NCI-H1417 treated with DMSO at 0.1 percent for 48 hours (cell line): ENCODE measurements around the gene DENND1A.

Experiments
- DNase-seq: peaks from one replicate; lab custom pipeline; 2025; lab: John Stamatoyannopoulos, UW

The DENND1A gene

GRCh38 chr9:123488722-123489321 is 441.1 kb downstream of the DENND1A start:
- no peak for DNase-seq

DNA sequence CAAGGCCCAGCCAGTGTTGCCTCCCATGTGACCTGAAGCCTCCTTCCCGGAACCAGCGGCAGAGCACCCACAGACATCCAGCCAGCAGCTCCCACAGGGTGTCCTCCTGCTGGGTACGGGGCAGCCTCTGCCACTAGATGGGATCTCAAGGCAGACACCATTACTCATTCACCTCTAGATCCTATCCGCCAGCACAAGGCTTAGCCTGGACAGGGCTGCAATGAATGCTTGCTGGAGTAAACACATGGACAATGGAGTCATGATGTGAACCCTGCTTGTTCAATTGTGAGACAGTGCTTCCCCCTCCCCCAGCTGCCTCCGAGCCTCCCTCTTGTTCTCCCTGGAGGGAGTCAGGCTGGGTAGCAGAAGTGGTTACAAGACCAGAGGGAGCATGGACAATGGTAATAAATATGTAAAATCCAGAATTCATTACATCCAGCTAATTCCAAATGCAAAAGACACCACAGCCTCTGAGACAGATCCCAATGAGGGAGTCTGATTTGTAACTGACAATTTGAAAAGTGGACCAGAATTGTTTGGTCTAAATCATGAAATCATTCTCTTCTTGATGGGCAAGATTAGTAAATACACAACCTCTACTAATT is 441.9 kb downstream of the DENND1A start:
- DNase-seq: no peak

- DNase-seq: no peak
Observed at GRCh38 chr9:123486431-123486830, 443.5 kb downstream of the DENND1A start.

DNA sequence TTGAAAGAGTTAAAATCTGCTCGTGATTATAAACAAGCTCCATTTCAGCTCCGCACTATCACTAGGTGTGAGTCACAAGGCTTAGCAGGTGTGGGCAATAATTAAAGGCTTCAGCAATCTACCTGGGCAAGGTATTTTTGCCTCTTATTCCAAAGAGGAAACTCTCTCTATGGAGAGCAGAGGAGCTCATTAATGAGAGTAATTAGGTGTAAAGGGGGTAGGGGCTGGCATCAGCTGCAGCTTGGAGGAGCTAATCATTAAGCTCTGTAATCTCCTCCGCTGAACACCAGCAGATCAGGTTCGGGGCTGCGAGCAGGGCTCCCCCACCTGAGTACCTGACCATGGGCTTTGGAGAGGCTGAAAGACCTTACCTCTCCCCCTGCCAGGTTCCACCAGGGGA is 444.7 kb downstream of the DENND1A start:
- DNase-seq: peak; percentile 75

DNA sequence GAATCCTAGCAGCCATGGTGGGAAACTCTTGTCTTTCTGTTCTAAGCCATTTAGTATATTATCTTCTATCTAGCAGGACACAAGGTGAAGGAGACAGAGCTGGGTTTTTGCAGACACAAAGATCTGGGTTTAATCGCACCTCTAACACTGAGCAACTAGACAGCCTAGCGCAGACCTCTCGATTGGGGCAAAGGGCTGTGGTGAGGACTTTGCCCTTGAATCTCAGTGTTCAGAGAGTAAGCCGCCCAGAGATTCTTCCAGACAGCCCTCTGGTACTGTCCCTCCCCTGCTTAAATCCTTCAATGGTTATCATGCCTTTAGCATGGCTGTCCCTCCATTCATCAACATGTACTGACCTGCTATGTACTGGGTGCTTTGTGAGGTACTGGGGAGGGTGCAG is 445.8 kb downstream of the DENND1A start:
- no peak for DNase-seq

GRCh38 chr9:123483191-123483803 is 446.6 kb downstream of the DENND1A start:
- DNase-seq: no peak

- no peak for DNase-seq
Observed at GRCh38 chr9:123482295-123482968, 447.5 kb downstream of the DENND1A start.

GRCh38 chr9:123481209-123481865 is 448.6 kb downstream of the DENND1A start:
- DNase-seq: no peak

- DNase-seq: no peak
Observed at GRCh38 chr9:123480791-123481190, 449.1 kb downstream of the DENND1A start.

GRCh38 chr9:123480096-123480495 is 449.8 kb downstream of the DENND1A start:
- DNase-seq: no peak

DNA sequence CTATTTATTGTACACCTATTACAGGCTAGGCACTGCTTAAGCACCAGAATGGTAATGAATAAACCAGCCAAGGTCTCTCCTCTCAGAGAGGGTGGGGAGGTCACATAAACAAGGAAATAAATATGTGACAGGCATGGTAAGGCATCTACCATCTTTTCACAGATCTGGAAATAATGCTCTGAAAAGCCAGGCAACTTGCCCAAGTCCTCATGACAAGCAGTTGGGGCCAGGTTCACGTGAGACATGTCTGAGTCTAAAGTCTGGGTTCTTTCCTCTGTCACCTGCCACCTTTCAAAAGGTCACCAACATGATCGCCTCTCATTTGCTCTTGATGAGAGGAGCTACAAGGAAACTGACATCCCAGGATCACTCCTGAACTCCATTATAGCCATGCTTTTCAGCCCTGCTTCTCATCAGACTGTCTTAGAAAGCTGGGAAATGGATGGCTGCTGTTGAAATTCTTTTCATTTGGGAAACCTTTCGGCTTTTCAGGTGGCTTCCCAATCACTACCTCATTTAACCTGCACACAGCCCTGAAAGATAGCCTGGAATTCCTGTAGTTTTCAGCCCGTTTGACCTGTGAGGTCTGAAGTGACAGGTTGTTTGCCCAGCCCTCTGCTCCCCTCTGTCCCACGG is 450.8 kb downstream of the DENND1A start:
- no peak for DNase-seq

DNA sequence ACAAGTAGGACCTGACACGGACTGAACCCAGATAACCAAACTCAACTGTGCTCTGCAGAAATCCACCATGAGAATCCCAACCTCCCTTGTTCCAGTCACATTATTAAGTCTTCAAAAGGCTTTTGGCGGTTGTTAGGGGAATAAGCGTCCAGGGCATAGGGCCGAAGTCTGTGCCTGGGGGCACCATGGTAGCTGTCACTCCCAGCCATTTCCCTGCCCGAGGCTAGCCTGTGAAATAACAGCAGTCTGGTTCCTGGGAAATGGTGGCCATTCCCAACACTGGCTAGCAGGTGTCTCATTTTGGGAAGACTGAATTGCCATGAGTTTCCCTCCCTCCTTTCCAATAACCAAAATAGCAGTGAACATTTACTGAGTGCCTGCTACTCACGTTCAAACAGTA is 451.8 kb downstream of the DENND1A start:
- DNase-seq: no peak

- peak; percentile 52 for DNase-seq
Observed at GRCh38 chr9:123475407-123475806, 454.5 kb downstream of the DENND1A start.

- DNase-seq: peak; percentile 71
Observed at GRCh38 chr9:123472862-123473614, 456.9 kb downstream of the DENND1A start.

DNA sequence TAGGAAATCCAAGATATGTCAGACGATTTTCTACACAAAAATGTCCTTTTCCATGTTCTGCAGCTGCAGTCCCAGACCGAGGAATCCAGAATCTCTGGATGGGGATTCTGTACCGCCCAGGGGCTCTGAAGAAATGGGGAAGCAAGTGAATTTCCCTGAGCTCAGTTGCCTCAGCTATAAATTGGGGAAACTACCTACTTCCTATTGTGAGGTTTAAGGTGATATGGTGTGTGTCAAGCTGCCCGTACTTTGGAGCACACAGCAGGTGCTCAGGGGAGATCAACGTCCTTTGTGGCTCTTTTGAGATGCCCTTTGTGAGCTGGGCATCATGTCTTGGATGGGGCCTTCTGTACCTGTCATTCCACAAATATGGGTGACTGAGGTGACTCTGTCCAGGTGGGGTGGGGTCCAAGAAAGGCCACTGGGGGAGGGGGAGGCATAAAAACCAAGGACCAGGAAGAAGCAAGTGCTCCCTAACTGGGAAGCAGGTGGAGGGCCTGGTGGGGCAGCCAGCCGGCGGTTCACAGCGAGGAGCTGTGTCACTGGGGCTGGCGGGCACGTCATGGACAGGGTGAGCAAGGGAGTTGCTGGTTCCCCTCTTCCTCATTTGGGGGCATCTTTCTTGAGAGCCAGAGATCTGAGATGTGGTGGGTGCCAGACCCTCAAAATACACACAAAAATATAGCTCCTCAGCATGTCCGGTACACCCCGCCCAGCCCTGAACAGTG is 457.9 kb downstream of the DENND1A start:
- no peak for DNase-seq

GRCh38 chr9:123470991-123471770 is 458.7 kb downstream of the DENND1A start:
- DNase-seq: no peak

DNA sequence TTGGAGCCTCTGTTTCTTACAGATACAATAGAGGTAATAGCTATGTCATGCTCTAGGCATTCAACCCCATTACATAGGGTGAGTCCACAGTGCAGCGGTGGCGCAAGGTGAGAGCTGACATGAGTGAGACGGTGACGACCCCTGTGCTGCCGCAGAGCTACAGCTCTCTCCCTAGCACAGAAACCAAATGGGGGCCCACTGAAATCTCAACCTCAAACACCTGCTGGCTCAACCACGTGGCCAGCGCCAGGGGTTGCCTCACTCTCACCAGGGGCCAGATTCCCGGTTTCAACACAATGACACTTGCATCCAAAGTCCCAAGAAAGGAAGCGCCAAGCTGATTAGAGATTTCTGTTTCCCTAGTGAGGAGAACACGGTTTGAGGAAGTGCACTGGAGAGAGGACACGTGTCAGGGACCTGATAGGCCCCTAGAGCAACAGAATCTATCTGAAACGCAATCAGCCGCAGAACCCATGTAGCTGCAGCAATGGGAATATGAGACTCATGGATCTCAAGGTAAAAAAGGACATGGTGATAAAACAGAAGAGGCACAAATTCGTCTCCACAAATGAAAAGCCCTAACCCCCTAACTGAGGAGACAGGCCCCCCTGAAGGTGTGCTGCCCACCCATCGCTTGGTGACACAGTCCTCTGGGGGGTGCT is 459.7 kb downstream of the DENND1A start:
- no peak for DNase-seq

DNA sequence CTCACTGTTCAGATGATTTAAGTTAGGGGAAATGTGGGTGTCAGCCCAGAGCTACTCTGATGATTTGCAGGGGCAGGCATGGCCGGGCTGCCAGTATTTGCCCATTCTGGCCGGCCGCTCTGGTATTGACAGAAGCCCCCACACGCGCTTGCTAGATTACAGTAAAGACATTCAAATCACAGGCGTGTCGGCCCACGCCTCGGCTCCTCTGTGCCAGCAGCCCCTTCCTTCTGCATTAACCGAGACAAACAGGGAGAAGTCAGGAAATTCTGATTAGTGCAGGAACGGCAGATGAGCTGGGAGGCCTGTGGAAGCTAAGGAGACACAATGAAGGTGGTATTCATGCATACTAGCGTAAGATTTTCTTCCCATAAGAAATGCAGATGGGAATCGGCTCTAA is 460.6 kb downstream of the DENND1A start:
- DNase-seq: no peak

DNA sequence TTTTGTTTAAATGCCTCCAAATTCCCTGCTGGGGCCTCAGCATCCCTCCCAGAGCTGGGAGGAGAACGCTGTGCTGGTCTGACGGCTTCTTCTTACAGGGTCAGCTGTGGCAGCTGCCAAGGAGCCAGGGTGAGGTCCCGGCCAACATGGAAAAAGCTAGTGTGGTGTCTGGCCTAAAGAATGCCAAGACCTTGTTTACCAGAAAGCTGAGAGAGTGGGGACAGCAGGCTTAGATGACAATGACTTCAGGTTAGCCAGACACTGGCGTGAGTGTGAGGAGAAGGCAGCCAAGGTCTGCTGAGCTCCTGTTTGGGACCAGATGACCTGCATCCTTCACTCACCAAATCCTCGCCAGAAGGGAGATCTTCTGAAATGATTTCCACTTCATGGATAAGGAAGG is 461.4 kb downstream of the DENND1A start:
- no peak for DNase-seq
